GM23338 (cell line): ENCODE results near the gene ZSCAN5B.

ENCODE experiments used
- CREB1 ChIP-seq: fragments of 250-450 bp; sonication (Bioruptor Pico); IDR thresholded peaks from 2 replicates; pipeline ENCODE4 v1.5.0; 2020; ENCODE audit warnings: low read depth, mild to moderate bottlenecking, moderate library complexity
- CTCF ChIP-seq, 2 experiments: fragments of 200-600 bp in 1 of 2; sonication (generic) in 1 of 2; conservative IDR thresholded peaks; 2 replicates each; pipeline versions ENCODE4 v1.5.1 to v1.6.1; 2016 to 2017; ENCODE audit warnings: antibody characterized with exemption in 2 of 2, low read depth in 2 of 2, mild to moderate bottlenecking in 2 of 2, moderate library complexity in 1 of 2
- ETS1 ChIP-seq: IDR thresholded peaks from 2 replicates; pipeline ENCODE4 v1.6.1; 2016; ENCODE audit warnings: antibody characterized with exemption
- EZH2 ChIP-seq: fragments of 200-600 bp; sonication (generic); IDR thresholded peaks from one replicate; pipeline ENCODE4 v1.8.0; 2017; ENCODE audit warnings: antibody characterized with exemption, mild to moderate bottlenecking, low read depth; ENCODE audit not compliant: unreplicated experiment
- EZH2phosphoT487 ChIP-seq: fragments of 200-600 bp; sonication (generic); IDR thresholded peaks from one replicate; pipeline ENCODE4 v1.8.1; 2018; ENCODE audit warnings: antibody characterized with exemption; ENCODE audit not compliant: unreplicated experiment
- JUNB ChIP-seq: IDR thresholded peaks from one replicate; pipeline ENCODE4 v1.6.1; 2016; ENCODE audit warnings: antibody characterized with exemption; ENCODE audit not compliant: unreplicated experiment
- POLR2AphosphoS5 ChIP-seq: IDR thresholded peaks from 2 replicates; pipeline ENCODE4 v1.6.1; 2016; ENCODE audit warnings: antibody characterized with exemption, low read depth
- REST ChIP-seq: IDR thresholded peaks from one replicate; pipeline ENCODE4 v1.6.1; 2018; ENCODE audit warnings: antibody characterized with exemption; ENCODE audit not compliant: unreplicated experiment
- STAT1 ChIP-seq: IDR thresholded peaks from one replicate; pipeline ENCODE4 v1.6.1; 2016; ENCODE audit warnings: antibody characterized with exemption; ENCODE audit not compliant: unreplicated experiment

- TF ChIP-seq CTCF (conservative IDR thresholded peaks at IDR 0.05; ENCODE audit: low read depth in 2 of 2) (no peak), POLR2AphosphoS5 (no peak), ETS1 (no peak), STAT1 (no peak), JUNB (no peak), EZH2 (no peak), EZH2phosphoT487 (no peak), CREB1 (CRISPR knock-in tag) (no peak), REST (no peak)
Measured at GRCh38 chr19:56142087-56142787, 55.3 kb downstream of the ZSCAN5B start.
